Ovary (tissue), 9 donors: ENCODE measurements around the gene SSTR1. TPM values are rescaled to one million over a fixed set of nuclear protein-coding genes. Genes with fewer than 3 reads are reported as not detected.

Experiments
- DNase-seq, 5 donors: peaks; one replicate each; pipeline ENCODE4 v3.0.0-alpha.2; 2019 to 2020
- H3K27ac ChIP-seq, 2 donors: fragments of 200-600 bp; one replicate each; pipeline versions ENCODE4 v1.5.1 to v1.8.0; 2019 to 2022
- H3K27me3 ChIP-seq: fragments of 200-600 bp; one replicate; pipeline ENCODE4 v1.8.0; 2022
- H3K36me3 ChIP-seq: fragments of 200-600 bp; sonication (generic); one replicate; pipeline ENCODE4 v1.5.1; 2019
- H3K4me1 ChIP-seq: one replicate; pipeline ENCODE4 v1.8.1; 2013; ENCODE audit warnings: mild to moderate bottlenecking, moderate library complexity; ENCODE audit not compliant: insufficient read depth
- H3K4me3 ChIP-seq: fragments of 200-600 bp; sonication (generic); one replicate; pipeline ENCODE4 v1.5.1; 2017
- H3K9me3 ChIP-seq, 2 donors: fragments of 200-600 bp in 1 of 2; sonication (generic) in 1 of 2; one replicate each; pipeline versions ENCODE4 v1.5.1 to v1.8.1; 2013 to 2019; ENCODE audit warnings: mild to moderate bottlenecking in 1 of 2, moderate library complexity in 1 of 2
- EP300 ChIP-seq: sonication (generic); formaldehyde crosslinking; IDR thresholded peaks from one replicate; pipeline ENCODE4 v1.6.1; 2017; ENCODE audit warnings: antibody characterized with exemption
- POLR2A ChIP-seq: fragments of 450-650 bp; IDR thresholded peaks from one replicate; pipeline ENCODE4 v1.6.1; 2017; ENCODE audit warnings: antibody characterized with exemption, mild to moderate bottlenecking, moderate library complexity
- WGBS, 3 donors: extraction: QIAGEN DNeasy Blood & Tissue Kit in 1 of 3; methylation state at CpG; one replicate each; pipeline versions ENCODE4 v1.1.5 to v1.1.7; 2013 to 2017; 5-methylcytosine and 5-hydroxymethylcytosine counted together
- intact Hi-C, 4 donors: fragments of 100-400 bp; cut with DNase I; formaldehyde crosslinking; loops; one replicate each; pipeline versions ENCODE4 v1.11.0 to v1.15.1; 2022 to 2023
- polyA plus RNA-seq, 2 donors: library from polyadenylated mRNA; stranded (reverse); fragments of 200-250 nt in 1 of 2; fragments of 350-450 nt in 1 of 2; fragmentation: Illumina TruSeq in 1 of 2; extraction: RNeasy Lipid Tissue Mini Kit (QIAGEN cat#74804) in 1 of 2; gene quantifications; one replicate each; pipeline ENCODE4 v1.2.3, GENCODE V29; 2013 to 2014
- total RNA-seq, 7 donors: library from RNA; depleted of rRNA in 2 of 7; stranded (reverse); fragments of >200 nt in 2 of 7; fragmentation: NEBNext Ultra II Directional in 3 of 7; extraction: Animal tissue kit (Norgen Biotek cat#: 25700) in 3 of 7; gene quantifications; one replicate each; pipeline versions ENCODE4 v1.1.0 to v1.2.4, GENCODE V29; 2016 to 2023
- TF ChIP-seq, protein P1 (sequence below), 3 donors: fragments of 450-650 bp in 2 of 3; fragments of 200-600 bp in 1 of 3; IDR thresholded peaks; one replicate each; pipeline versions ENCODE4 v1.5.1 to v1.8.0; 2016 to 2022; ENCODE audit warnings: antibody characterized with exemption in 3 of 3, mild to moderate bottlenecking in 1 of 3
- donor health status: DM: no; HTN: no; CAD: no; lungs with moderate emphysema.
- donor health status: DM: no; HTN: no; CAD: no.
- donor health status: Bipolar disorder and iron deficiency.
- donor health status: DM: yes; HTN: yes; CAD: no.
- donor health status: DM: no; HTN: no; CAD: no.
- donor health status: DM: yes; HTN: yes; CAD: no.

Gene SSTR1
- total and polyA plus RNA-seq, 9 donors, result 0.48 to 2.3 (median 1.3) TPM

DNA sequence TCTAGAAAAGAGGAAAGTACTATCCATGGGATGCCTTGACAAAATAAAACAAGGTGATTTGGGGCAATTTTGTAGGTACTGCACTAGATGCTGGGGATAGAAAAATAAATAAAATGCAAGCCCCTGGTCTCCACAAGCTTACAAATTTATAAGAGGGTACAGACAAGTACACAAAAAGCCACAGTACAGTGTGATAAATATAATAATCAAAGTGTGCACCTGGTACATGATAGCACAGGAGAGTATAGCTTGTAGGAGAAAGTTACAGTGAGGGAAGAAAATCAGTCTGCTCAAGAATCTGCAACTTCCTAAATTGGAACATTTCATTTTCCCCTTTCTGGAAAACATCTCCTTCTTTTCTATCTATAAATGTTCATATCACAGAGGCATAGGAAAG is 3.0 kb upstream of the SSTR1 start:
- Histone ChIP-seq H3K36me3 (no peaks in the 10 kb centered on the region), H3K4me3 (no peak overlapping the region), H3K9me3 (no peaks in the 10 kb centered on the region), H3K27ac (no peak overlapping the region), H3K4me1 (peaks cover under 1% of the 10 kb centered on the region), H3K27me3 (no peaks in the 10 kb centered on the region)
- TF ChIP-seq POLR2A, result no peak
- TF ChIP-seq EP300, result no peak
- TF ChIP-seq, protein P1, sequence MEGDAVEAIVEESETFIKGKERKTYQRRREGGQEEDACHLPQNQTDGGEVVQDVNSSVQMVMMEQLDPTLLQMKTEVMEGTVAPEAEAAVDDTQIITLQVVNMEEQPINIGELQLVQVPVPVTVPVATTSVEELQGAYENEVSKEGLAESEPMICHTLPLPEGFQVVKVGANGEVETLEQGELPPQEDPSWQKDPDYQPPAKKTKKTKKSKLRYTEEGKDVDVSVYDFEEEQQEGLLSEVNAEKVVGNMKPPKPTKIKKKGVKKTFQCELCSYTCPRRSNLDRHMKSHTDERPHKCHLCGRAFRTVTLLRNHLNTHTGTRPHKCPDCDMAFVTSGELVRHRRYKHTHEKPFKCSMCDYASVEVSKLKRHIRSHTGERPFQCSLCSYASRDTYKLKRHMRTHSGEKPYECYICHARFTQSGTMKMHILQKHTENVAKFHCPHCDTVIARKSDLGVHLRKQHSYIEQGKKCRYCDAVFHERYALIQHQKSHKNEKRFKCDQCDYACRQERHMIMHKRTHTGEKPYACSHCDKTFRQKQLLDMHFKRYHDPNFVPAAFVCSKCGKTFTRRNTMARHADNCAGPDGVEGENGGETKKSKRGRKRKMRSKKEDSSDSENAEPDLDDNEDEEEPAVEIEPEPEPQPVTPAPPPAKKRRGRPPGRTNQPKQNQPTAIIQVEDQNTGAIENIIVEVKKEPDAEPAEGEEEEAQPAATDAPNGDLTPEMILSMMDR (IDR thresholded peaks at IDR 0.05), result no peak
- intact Hi-C loops, result no loop called here
- DNase-seq, result no peak

DNA sequence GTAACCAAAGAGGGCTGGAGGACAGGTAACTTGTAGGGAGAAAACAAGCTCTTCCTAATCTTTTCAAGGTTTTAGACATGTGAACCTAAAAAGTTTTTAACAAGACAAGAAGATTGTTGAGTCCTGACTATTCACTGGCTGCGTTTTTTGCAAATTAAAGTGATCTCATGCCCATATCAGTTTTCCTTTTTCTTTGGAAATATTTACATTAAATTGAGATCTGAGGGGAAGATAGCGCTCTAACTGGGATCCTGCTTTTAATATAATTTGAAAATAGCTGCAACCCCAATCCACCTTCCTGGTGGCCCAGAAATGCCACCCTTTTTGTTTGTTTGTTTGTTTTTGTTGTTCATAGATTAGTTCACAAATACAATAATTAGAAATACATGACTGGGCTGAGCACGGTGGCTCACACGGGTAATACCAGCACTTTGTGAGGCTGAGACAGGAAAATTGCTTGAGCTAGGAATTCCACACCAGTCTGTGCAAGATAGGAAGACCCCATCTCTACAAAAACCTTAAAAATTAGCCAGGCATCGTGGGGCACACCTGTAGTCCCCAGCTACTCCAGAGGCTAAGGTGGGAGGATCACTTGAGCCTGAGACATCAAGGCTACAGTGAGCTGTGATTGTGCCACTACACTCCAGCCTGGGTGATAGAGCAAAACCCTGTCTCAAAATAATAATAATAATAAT is 2.4 kb upstream of the SSTR1 start:
- TF ChIP-seq, protein P1 (IDR thresholded peaks at IDR 0.05), result no peak
- TF ChIP-seq POLR2A, result no peak
- TF ChIP-seq EP300, result no peak
- intact Hi-C loops, result no loop called here
- no peaks in the 10 kb centered on the region for H3K9me3 ChIP-seq
- no peaks in the 10 kb centered on the region for H3K27me3 ChIP-seq
- H3K36me3 ChIP-seq, result no peaks in the 10 kb centered on the region
- WGBS, 3 donors, result 82 to 84% (median 83%) methylated on average over 5 of the region's 5 CpGs
- H3K4me3 ChIP-seq, result no peak overlapping the region
- no peak for DNase-seq
- H3K27ac ChIP-seq, result no peak overlapping the region
- H3K4me1 ChIP-seq, result peaks cover 4% of the 10 kb centered on the region

DNA sequence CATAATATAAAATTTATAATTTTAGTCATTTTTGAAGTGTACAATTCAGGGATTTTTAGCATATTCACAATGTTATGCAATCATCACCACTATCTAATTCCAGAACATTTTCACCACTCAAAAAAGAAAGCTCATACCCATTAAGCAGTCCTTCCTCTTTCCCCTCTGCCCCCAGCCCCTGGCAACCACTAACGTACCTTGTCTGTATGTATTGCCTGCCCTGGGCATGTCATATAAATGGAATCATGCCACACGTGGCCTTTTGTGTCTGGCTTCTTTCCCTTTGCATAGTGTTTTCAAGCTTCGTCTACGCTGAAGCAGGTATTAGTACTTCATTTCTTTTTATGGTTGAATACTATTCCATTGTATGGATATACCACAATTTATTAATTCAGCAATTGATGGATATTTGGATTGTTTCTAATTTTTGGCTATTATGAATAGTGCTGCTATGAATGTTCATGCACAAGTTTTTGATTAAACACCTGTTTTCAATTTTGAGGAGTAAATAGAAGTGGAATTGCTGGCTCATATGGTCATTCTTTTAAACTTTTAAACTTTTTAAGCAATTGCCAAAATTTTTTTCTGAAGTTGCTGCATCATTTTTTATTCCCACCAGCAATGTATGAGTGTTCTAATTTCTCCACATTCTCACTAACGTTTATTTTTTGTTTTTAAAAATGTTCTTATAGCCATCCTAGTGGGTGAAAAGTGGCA is 1.6 kb upstream of the SSTR1 start:
- TF ChIP-seq EP300, result no peak
- TF ChIP-seq, protein P1 (IDR thresholded peaks at IDR 0.05), result no peak
- no peak for TF ChIP-seq POLR2A
- peaks cover 4% of the 10 kb centered on the region for H3K4me1 ChIP-seq
- H3K9me3 ChIP-seq, result no peaks in the 10 kb centered on the region
- no peak overlapping the region for H3K27ac ChIP-seq
- WGBS, 3 donors, result 86 to 89% (median 87%) methylated on average over 5 of the region's 5 CpGs
- intact Hi-C loops, result no loop called here
- H3K27me3 ChIP-seq, result no peaks in the 10 kb centered on the region
- DNase-seq, result no peak
- no peaks in the 10 kb centered on the region for H3K36me3 ChIP-seq
- no peak overlapping the region for H3K4me3 ChIP-seq

DNA sequence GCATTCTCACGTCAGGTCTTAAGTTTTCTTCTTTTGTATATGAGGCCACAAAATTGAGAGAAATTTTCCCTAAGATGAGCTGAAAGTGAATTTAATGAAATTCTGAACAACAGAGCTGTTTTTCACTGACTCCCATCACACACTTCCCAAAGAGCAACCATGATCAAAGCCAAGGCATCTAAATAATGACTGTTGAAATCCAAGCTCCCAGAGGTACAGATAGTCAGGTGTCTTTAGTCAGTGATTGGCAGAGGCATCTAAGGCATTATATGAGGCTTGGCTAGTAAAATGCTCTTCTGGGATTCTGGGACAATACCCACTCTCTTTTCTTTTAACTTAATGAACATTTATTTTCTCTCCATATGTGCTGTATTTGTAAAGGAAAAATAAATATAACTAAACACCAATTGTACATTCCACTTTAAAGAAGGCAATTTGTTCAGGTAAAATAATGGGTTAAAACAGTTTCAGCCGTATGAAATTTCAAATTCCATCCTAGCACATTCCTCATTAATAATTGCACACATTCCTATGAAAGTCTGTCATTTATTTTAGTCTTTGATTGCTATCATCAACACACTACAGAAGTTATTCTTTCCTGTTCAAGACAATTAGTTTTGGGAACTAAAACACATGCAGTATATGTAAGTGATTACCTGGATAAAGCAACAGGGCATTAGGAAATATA is 871 bp upstream of the SSTR1 start:
- WGBS, 3 donors, result 50 to 56% (median 54%) methylated on average over 2 of the region's 2 CpGs
- no peaks in the 10 kb centered on the region for H3K36me3 ChIP-seq
- no peaks in the 10 kb centered on the region for H3K27me3 ChIP-seq
- DNase-seq, result no peak
- intact Hi-C loops, result no loop called here
- no peaks in the 10 kb centered on the region for H3K9me3 ChIP-seq
- no peak for TF ChIP-seq POLR2A
- TF ChIP-seq, protein P1 (IDR thresholded peaks at IDR 0.05), result no peak
- no peak for TF ChIP-seq EP300
- peaks cover 4% of the 10 kb centered on the region for H3K4me1 ChIP-seq
- H3K27ac ChIP-seq, result no peak overlapping the region
- no peak overlapping the region for H3K4me3 ChIP-seq
